Measurements from ENCODE around the gene LPCAT1.

Gene LPCAT1

DNA sequence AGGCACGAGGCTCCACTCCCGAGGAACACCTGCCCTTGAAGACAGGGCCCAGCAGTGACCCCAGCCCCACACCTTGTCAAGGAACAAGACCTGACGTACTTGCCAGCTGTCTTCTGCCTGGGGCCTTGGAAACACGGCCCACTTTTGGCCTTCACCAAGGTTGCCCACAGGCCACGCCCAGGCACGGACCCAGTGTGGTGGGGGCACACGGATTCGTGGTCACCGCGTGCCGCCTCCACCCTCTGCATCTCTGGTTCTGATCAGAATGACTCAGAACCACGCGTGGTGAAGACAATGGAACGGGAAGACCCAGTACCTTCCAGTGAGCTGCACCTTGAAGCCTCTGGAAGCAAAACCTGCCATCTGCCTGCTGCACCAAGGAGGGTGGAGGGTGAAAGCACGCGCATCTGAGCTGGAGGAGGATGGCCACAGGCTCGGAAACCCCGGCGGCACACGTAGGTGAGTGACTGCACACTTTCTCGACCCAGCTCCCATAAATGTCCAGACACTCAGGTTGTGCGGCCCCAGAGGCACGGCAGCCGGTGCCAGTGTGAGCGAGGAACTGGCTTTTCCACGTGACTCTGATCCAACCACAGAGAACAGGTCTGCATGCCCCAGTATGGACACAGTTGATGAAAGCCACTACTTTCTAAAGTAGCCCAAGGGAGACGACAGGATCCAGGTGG is 36.5 kb downstream of the LPCAT1 start:
- Histone ChIP-seq H3K9me2 (replicated peaks; ENCODE audit: control insufficient read depth, low read length) (no peaks in the 10 kb centered on the region), H3K9me3 (ENCODE audit: control insufficient read depth, insufficient read depth, low read length) (no peaks in the 10 kb centered on the region), H3K4me3 (ENCODE audit: low read length) (no peak overlapping the region), H4K20me1 (ENCODE audit: control insufficient read depth, insufficient read depth, low read depth, low read length) (no peaks in the 10 kb centered on the region), H3K4me1 (ENCODE audit: control insufficient read depth, low read length) (peaks cover 53% of the 10 kb centered on the region), H3K79me2 (ENCODE audit: control insufficient read depth, low read length) (peaks cover 4% of the 10 kb centered on the region), H3K4me2 (ENCODE audit: low read length) (no peak overlapping the region), H3F3A (ENCODE audit: control insufficient read depth, insufficient read depth) (peaks cover 4% of the 10 kb centered on the region; the same call in 1 of the 2 replicates), H3K27ac (ENCODE audit: low read depth, low read length) (no peak overlapping the region), H3K27me3 (ENCODE audit: control insufficient read depth, low read length) (no peaks in the 10 kb centered on the region), H3K36me3 (ENCODE audit: control insufficient read depth, low read length) (peaks cover 90% of the 10 kb centered on the region)
- TF ChIP-seq, protein P1, sequence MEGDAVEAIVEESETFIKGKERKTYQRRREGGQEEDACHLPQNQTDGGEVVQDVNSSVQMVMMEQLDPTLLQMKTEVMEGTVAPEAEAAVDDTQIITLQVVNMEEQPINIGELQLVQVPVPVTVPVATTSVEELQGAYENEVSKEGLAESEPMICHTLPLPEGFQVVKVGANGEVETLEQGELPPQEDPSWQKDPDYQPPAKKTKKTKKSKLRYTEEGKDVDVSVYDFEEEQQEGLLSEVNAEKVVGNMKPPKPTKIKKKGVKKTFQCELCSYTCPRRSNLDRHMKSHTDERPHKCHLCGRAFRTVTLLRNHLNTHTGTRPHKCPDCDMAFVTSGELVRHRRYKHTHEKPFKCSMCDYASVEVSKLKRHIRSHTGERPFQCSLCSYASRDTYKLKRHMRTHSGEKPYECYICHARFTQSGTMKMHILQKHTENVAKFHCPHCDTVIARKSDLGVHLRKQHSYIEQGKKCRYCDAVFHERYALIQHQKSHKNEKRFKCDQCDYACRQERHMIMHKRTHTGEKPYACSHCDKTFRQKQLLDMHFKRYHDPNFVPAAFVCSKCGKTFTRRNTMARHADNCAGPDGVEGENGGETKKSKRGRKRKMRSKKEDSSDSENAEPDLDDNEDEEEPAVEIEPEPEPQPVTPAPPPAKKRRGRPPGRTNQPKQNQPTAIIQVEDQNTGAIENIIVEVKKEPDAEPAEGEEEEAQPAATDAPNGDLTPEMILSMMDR (IDR thresholded peaks at IDR 0.05; ENCODE audit: low read depth, low read length, poor library complexity, severe bottlenecking) = no peak

DNA sequence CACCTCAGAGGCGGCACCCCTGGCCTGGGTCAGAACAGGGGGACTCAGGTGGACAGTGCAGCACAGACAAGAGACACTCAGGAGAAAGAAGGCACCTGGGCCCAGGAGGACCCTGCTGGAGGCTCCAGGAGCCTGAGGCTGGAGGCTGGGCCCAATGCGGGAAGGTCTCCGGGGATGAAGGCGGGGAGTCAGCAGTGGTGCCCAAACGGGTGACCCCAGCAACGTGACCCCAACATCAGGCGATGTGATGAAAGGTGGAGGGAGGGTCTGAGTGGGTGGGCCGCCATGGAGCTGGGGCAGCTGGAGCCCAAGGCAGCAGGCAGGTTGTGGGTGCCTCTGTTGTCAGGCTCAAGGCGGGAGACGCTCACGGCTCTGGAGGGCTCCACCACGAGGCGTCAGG is 37.5 kb downstream of the LPCAT1 start:
- H3K9me2 ChIP-seq (replicated peaks; ENCODE audit: control insufficient read depth, low read length) = no peaks in the 10 kb centered on the region
- H3F3A ChIP-seq (ENCODE audit: control insufficient read depth, insufficient read depth) = peaks cover 4% of the 10 kb centered on the region; the same call in 1 of the 2 replicates
- H3K27ac ChIP-seq (ENCODE audit: low read depth, low read length) = no peak overlapping the region
- no peak overlapping the region for H3K4me3 ChIP-seq (ENCODE audit: low read length)
- H3K36me3 ChIP-seq (ENCODE audit: control insufficient read depth, low read length) = peaks cover 80% of the 10 kb centered on the region
- H3K79me2 ChIP-seq (ENCODE audit: control insufficient read depth, low read length) = peaks cover 4% of the 10 kb centered on the region
- TF ChIP-seq, protein P1 (IDR thresholded peaks at IDR 0.05; ENCODE audit: low read depth, low read length, poor library complexity, severe bottlenecking) = no peak
- no peak for TF ChIP-seq EZH2phosphoT487 (IDR thresholded peaks at IDR 0.05; ENCODE audit: borderline replicate concordance, low read length)
- H4K20me1 ChIP-seq (ENCODE audit: control insufficient read depth, insufficient read depth, low read depth, low read length) = no peaks in the 10 kb centered on the region
- peaks cover 62% of the 10 kb centered on the region for H3K4me1 ChIP-seq (ENCODE audit: control insufficient read depth, low read length)
- no peaks in the 10 kb centered on the region for H3K27me3 ChIP-seq (ENCODE audit: control insufficient read depth, low read length)
- no peaks in the 10 kb centered on the region for H3K9me3 ChIP-seq (ENCODE audit: control insufficient read depth, insufficient read depth, low read length)
- peak overlapping the region; percentile 62; the same call in 1 of the 2 replicates for H3K4me2 ChIP-seq (ENCODE audit: low read length)

DNA sequence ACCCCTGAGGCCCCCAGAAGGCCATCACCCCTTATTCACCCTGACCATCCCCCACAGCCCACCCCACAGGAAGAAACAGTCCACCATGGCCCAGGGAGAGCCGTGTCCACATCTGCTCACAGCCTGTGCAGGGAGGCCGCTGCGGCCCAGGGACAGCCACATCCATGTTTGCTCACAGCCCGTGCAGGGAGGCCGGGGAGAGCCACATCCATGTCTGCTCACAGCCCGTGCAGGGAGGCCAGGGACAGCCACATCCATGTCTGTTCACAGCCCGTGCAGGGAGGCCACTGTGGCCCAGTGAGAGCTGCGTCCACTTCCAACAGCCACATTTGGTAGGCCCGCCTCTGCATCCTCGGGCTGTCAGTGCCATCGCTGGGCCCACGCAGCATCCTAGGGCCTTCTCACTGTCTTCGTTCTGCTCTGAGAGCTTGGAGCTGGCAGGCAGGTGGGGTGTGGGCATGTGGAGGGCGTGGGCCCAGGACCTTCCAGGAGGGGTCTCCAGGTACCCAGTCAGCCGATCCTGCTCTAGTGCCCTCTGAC is 38.1 kb downstream of the LPCAT1 start:
- Histone ChIP-seq H3K4me2 (ENCODE audit: low read length) (peak overlapping the region; percentile 62), H3K27me3 (ENCODE audit: control insufficient read depth, low read length) (no peaks in the 10 kb centered on the region), H3K9me3 (ENCODE audit: control insufficient read depth, insufficient read depth, low read length) (no peaks in the 10 kb centered on the region), H3F3A (ENCODE audit: control insufficient read depth, insufficient read depth) (peaks cover 4% of the 10 kb centered on the region; the same call in 1 of the 2 replicates), H3K79me2 (ENCODE audit: control insufficient read depth, low read length) (peaks cover 4% of the 10 kb centered on the region), H3K27ac (ENCODE audit: low read depth, low read length) (peak overlapping the region; percentile 44), H3K36me3 (ENCODE audit: control insufficient read depth, low read length) (peaks cover 74% of the 10 kb centered on the region), H3K4me1 (ENCODE audit: control insufficient read depth, low read length) (peaks cover 69% of the 10 kb centered on the region), H3K9me2 (replicated peaks; ENCODE audit: control insufficient read depth, low read length) (no peaks in the 10 kb centered on the region), H4K20me1 (ENCODE audit: control insufficient read depth, insufficient read depth, low read depth, low read length) (no peaks in the 10 kb centered on the region), H3K4me3 (ENCODE audit: low read length) (peak overlapping the region; percentile 41)
- TF ChIP-seq EZH2phosphoT487 (IDR thresholded peaks at IDR 0.05; ENCODE audit: borderline replicate concordance, low read length) = no peak
- TF ChIP-seq, protein P1 (IDR thresholded peaks at IDR 0.05; ENCODE audit: low read depth, low read length, poor library complexity, severe bottlenecking) = no peak
